Measurements from ENCODE around the gene USP49. TPM values are rescaled to one million over a fixed set of nuclear protein-coding genes. Genes with fewer than 3 reads are reported as not detected.

Gene USP49
- total RNA-seq, 5 donors from 2014 or later (not counting 1 experiment from before 2014, with no cell fraction given): 2.5 to 5.2 (median 3.3) TPM

GRCh38 chr6:41743406-41744235 lies 151.6 kb downstream of the USP49 start:
- H3K4me1 ChIP-seq (ENCODE audit: control insufficient read depth in 1 of 2, extremely low read depth in 1 of 2, insufficient read depth in 2 of 2, low read length in 2 of 2): no peaks in the 10 kb centered on the region
- Mint-ChIP-seq H3K9me3 (no peaks in the 10 kb centered on the region), H3K27me3 (no peaks in the 10 kb centered on the region), H3K4me3 (no peak overlapping the region), H3K36me3 (no peaks in the 10 kb centered on the region), H3K27ac (no peak overlapping the region), H3K4me1 (no peaks in the 10 kb centered on the region)
- ChIA-PET POLR2A (no interaction called here), CTCF (no interaction called here)
- H3K36me3 ChIP-seq (ENCODE audit: control insufficient read depth in 2 of 2, extremely low read depth in 1 of 2, insufficient read depth in 1 of 2, low read length in 1 of 2): no peaks in the 10 kb centered on the region
- H3K27ac ChIP-seq (ENCODE audit: low read length): no peak overlapping the region
- ATAC-seq (replicated peaks in 1 of 4) (no peak), DNase-seq (no peak)
- peaks cover 0 to 19% of the 10 kb centered on the region in 2 experiments for H3K27me3 ChIP-seq (replicated peaks in 1 of 2; ENCODE audit: control insufficient read depth in 2 of 2, extremely low read depth in 1 of 2, insufficient read depth in 2 of 2, low read length in 1 of 2)
- 91% methylated on average over 4 of the region's 6 CpGs for WGBS (ENCODE audit: insufficient coverage)
- H3K9me3 ChIP-seq: no peaks in the 10 kb centered on the region
- H3K4me3 ChIP-seq (ENCODE audit: control insufficient read depth in 1 of 2, extremely low read depth in 1 of 2, low read length in 1 of 2): no peak overlapping the region

GRCh38 chr6:41741625-41742490 lies 153.3 kb downstream of the USP49 start:
- ATAC-seq (replicated peaks in 1 of 4): no peak

GRCh38 chr6:41740366-41741162 lies 154.6 kb downstream of the USP49 start:
- Histone ChIP-seq H3K27ac (ENCODE audit: low read length) (no peak overlapping the region), H3K27me3 (replicated peaks in 1 of 2; ENCODE audit: control insufficient read depth in 2 of 2, extremely low read depth in 1 of 2, insufficient read depth in 2 of 2, low read length in 1 of 2) (peaks cover 0 to 13% of the 10 kb centered on the region in 2 experiments), H3K9me3 (no peaks in the 10 kb centered on the region), H3K36me3 (ENCODE audit: control insufficient read depth in 2 of 2, extremely low read depth in 1 of 2, insufficient read depth in 1 of 2, low read length in 1 of 2) (no peaks in the 10 kb centered on the region), H3K4me3 (ENCODE audit: control insufficient read depth in 1 of 2, extremely low read depth in 1 of 2, low read length in 1 of 2) (no peak overlapping the region), H3K4me1 (ENCODE audit: control insufficient read depth in 1 of 2, extremely low read depth in 1 of 2, insufficient read depth in 2 of 2, low read length in 2 of 2) (peaks cover 4 to 5% of the 10 kb centered on the region in 2 experiments)
- 66% methylated on average over 4 of the region's 13 CpGs for WGBS (ENCODE audit: insufficient coverage)
- Mint-ChIP-seq H3K36me3 (no peaks in the 10 kb centered on the region), H3K27ac (no peak overlapping the region), H3K4me3 (no peak overlapping the region), H3K4me1 (peaks cover 0 to 4% (median 3%) of the 10 kb centered on the region in 3 donors), H3K9me3 (no peaks in the 10 kb centered on the region), H3K27me3 (no peaks in the 10 kb centered on the region)
- ChIA-PET CTCF (no interaction called here), POLR2A (no interaction called here)
- DNase-seq: no peak
- no peak for ATAC-seq (replicated peaks in 1 of 4)

More at GRCh38 chr6:41741625-41742490, 153.3 kb downstream of the USP49 start:
- no peaks in the 10 kb centered on the region for H3K4me1 Mint-ChIP-seq
- POLR2A ChIA-PET: no interaction called here
- H3K36me3 Mint-ChIP-seq: no peaks in the 10 kb centered on the region
- no peak for DNase-seq
- no peaks in the 10 kb centered on the region for H3K9me3 ChIP-seq
- H3K27me3 Mint-ChIP-seq: no peaks in the 10 kb centered on the region
- H3K36me3 ChIP-seq (ENCODE audit: control insufficient read depth in 2 of 2, extremely low read depth in 1 of 2, insufficient read depth in 1 of 2, low read length in 1 of 2): no peaks in the 10 kb centered on the region
- no peaks in the 10 kb centered on the region for H3K9me3 Mint-ChIP-seq
- H3K27me3 ChIP-seq (replicated peaks in 1 of 2; ENCODE audit: control insufficient read depth in 2 of 2, extremely low read depth in 1 of 2, insufficient read depth in 2 of 2, low read length in 1 of 2): peaks cover 0 to 13% of the 10 kb centered on the region in 2 experiments
- no peak overlapping the region for H3K4me3 ChIP-seq (ENCODE audit: control insufficient read depth in 1 of 2, extremely low read depth in 1 of 2, low read length in 1 of 2)
- H3K4me3 Mint-ChIP-seq: no peak overlapping the region
- H3K27ac ChIP-seq (ENCODE audit: low read length): no peak overlapping the region
- CTCF ChIA-PET: interaction anchor here in 1 of 2 donors (0.5 kb wide), 1 partner anchor 35 kb away, joined by 3 read pairs; no protein-coding TSS in a partner anchor
- no peaks in the 10 kb centered on the region for H3K4me1 ChIP-seq (ENCODE audit: control insufficient read depth in 1 of 2, extremely low read depth in 1 of 2, insufficient read depth in 2 of 2, low read length in 2 of 2)
- H3K27ac Mint-ChIP-seq: no peak overlapping the region
- 90% methylated on average over 19 of the region's 20 CpGs for WGBS (ENCODE audit: insufficient coverage)

Other genes starting within 250 kb of the USP49 start
- 10 to 100 TPM; 18.9 to 28.1 (median 19.5) TPM for gene TFEB, start 159.8 kb downstream of the USP49 start, total RNA-seq
- gene PGC, start 148.0 kb downstream of the USP49 start, total RNA-seq: under 1 TPM in 3 of 5 donors, not detected in 2; 0.58 to 0.86 (median 0.70) TPM
- gene FRS3, start 115.5 kb downstream of the USP49 start, total RNA-seq: 10 to 100 TPM in 1 of 5 donors, 1 to 10 TPM in 4; 5.2 to 10.4 (median 8.9) TPM
- gene PRICKLE4, start 114.6 kb downstream of the USP49 start, total RNA-seq: under 1 TPM in 2 of 5 donors, not detected in 3; 0.44 to 0.60 TPM
- 100 to 1,000 TPM; 124 to 131 (median 127) TPM for gene TOMM6, start 107.7 kb downstream of the USP49 start, total RNA-seq
- 10 to 100 TPM in 3 of 5 donors, 1 to 10 TPM in 2; 5.4 to 12.1 (median 11.1) TPM for gene MED20, start 25.8 kb upstream of the USP49 start, total RNA-seq
- gene BYSL, start 26.1 kb upstream of the USP49 start, total RNA-seq: 10 to 100 TPM in 3 of 5 donors, 1 to 10 TPM in 2; 3.5 to 20.5 (median 15.0) TPM
- 100 to 1,000 TPM; 265 to 532 (median 284) TPM for gene CCND3, start 46.4 kb upstream of the USP49 start, total RNA-seq
- gene TAF8, start 155.1 kb upstream of the USP49 start, total RNA-seq: 10 to 100 TPM; 46.0 to 55.5 (median 47.6) TPM
- gene C6orf132, start 247.2 kb upstream of the USP49 start, total RNA-seq: under 1 TPM in 4 of 5 donors, not detected in 1; 0.05 to 0.18 (median 0.08) TPM

All from T-cell (primary cell).